Measurements from ENCODE around the gene KLF17.

- TF ChIP-seq CTCF (IDR thresholded peaks at IDR 0.05; ENCODE audit: control extremely low read depth in 1 of 3, insufficient read depth in 1 of 3, low read depth in 1 of 3, low read length in 3 of 3) (no peak), BRCA1 (IDR thresholded peaks at IDR 0.05; ENCODE audit: low read depth, low read length) (no peak), BCL11A (IDR thresholded peaks at IDR 0.05; ENCODE audit: low read depth in 2 of 2, low read length in 2 of 2) (no peak), POLR2A (IDR thresholded peaks at IDR 0.05; ENCODE audit: control extremely low read depth in 1 of 2, low read depth in 2 of 2, low read length in 2 of 2) (no peak)
Observed at GRCh38 chr1:44147582-44147981, 29.0 kb downstream of the KLF17 start.

All from H1 (cell line).